ENCODE measurements around the gene PPM1M.

DNA sequence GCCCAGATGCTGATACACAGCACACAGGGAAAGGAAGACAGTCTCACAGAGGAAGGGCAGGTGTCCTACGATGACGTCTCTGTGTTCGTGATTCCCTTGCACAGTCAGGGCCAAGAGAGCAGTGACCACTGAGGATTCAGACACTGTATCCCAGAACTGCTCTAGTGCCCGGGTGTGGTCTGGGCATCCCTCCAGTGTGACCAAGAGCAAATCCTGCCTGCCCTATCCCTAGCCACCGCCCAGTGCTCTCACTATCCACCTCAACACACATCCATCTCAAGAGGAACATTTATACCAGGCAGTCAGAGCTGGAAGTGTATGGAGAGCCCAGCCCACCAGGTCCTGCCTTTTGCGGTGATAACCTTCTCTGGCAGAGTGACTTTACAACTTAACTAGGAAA lies 4.1 kb downstream of the PPM1M start:
- TF ChIP-seq, protein P1, sequence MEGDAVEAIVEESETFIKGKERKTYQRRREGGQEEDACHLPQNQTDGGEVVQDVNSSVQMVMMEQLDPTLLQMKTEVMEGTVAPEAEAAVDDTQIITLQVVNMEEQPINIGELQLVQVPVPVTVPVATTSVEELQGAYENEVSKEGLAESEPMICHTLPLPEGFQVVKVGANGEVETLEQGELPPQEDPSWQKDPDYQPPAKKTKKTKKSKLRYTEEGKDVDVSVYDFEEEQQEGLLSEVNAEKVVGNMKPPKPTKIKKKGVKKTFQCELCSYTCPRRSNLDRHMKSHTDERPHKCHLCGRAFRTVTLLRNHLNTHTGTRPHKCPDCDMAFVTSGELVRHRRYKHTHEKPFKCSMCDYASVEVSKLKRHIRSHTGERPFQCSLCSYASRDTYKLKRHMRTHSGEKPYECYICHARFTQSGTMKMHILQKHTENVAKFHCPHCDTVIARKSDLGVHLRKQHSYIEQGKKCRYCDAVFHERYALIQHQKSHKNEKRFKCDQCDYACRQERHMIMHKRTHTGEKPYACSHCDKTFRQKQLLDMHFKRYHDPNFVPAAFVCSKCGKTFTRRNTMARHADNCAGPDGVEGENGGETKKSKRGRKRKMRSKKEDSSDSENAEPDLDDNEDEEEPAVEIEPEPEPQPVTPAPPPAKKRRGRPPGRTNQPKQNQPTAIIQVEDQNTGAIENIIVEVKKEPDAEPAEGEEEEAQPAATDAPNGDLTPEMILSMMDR (conservative IDR thresholded peaks at IDR 0.05; ENCODE audit: low read depth in 2 of 2), result no peak
- no peak for TF ChIP-seq EZH2phosphoT487 (IDR thresholded peaks at IDR 0.05; ENCODE audit: unreplicated experiment)
- TF ChIP-seq ZNF331 (CRISPR knock-in tag; IDR thresholded peaks at IDR 0.05; ENCODE audit: low read depth), result no peak
- TF ChIP-seq POLR2AphosphoS5 (IDR thresholded peaks at IDR 0.05; ENCODE audit: low read depth), result peak; percentile 37
- TF ChIP-seq, protein P2, sequence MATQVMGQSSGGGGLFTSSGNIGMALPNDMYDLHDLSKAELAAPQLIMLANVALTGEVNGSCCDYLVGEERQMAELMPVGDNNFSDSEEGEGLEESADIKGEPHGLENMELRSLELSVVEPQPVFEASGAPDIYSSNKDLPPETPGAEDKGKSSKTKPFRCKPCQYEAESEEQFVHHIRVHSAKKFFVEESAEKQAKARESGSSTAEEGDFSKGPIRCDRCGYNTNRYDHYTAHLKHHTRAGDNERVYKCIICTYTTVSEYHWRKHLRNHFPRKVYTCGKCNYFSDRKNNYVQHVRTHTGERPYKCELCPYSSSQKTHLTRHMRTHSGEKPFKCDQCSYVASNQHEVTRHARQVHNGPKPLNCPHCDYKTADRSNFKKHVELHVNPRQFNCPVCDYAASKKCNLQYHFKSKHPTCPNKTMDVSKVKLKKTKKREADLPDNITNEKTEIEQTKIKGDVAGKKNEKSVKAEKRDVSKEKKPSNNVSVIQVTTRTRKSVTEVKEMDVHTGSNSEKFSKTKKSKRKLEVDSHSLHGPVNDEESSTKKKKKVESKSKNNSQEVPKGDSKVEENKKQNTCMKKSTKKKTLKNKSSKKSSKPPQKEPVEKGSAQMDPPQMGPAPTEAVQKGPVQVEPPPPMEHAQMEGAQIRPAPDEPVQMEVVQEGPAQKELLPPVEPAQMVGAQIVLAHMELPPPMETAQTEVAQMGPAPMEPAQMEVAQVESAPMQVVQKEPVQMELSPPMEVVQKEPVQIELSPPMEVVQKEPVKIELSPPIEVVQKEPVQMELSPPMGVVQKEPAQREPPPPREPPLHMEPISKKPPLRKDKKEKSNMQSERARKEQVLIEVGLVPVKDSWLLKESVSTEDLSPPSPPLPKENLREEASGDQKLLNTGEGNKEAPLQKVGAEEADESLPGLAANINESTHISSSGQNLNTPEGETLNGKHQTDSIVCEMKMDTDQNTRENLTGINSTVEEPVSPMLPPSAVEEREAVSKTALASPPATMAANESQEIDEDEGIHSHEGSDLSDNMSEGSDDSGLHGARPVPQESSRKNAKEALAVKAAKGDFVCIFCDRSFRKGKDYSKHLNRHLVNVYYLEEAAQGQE (IDR thresholded peaks at IDR 0.05; ENCODE audit: unreplicated experiment), result no peak
- TF ChIP-seq EZH2 (IDR thresholded peaks at IDR 0.05; ENCODE audit: low read depth, unreplicated experiment), result no peak
- no peak for TF ChIP-seq CREB1 (CRISPR knock-in tag; IDR thresholded peaks at IDR 0.05; ENCODE audit: low read depth)
- TF ChIP-seq, protein P3, sequence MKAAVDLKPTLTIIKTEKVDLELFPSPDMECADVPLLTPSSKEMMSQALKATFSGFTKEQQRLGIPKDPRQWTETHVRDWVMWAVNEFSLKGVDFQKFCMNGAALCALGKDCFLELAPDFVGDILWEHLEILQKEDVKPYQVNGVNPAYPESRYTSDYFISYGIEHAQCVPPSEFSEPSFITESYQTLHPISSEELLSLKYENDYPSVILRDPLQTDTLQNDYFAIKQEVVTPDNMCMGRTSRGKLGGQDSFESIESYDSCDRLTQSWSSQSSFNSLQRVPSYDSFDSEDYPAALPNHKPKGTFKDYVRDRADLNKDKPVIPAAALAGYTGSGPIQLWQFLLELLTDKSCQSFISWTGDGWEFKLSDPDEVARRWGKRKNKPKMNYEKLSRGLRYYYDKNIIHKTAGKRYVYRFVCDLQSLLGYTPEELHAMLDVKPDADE (IDR thresholded peaks at IDR 0.05), result no peak
- TF ChIP-seq NANOG (IDR thresholded peaks at IDR 0.05; ENCODE audit: borderline replicate concordance), result no peak
- TF ChIP-seq JUNB (IDR thresholded peaks at IDR 0.05; ENCODE audit: unreplicated experiment), result no peak
- TF ChIP-seq STAT1 (IDR thresholded peaks at IDR 0.05; ENCODE audit: unreplicated experiment), result no peak
- TF ChIP-seq ZNF114 (CRISPR knock-in tag; IDR thresholded peaks at IDR 0.05), result no peak
- TF ChIP-seq, protein P4, sequence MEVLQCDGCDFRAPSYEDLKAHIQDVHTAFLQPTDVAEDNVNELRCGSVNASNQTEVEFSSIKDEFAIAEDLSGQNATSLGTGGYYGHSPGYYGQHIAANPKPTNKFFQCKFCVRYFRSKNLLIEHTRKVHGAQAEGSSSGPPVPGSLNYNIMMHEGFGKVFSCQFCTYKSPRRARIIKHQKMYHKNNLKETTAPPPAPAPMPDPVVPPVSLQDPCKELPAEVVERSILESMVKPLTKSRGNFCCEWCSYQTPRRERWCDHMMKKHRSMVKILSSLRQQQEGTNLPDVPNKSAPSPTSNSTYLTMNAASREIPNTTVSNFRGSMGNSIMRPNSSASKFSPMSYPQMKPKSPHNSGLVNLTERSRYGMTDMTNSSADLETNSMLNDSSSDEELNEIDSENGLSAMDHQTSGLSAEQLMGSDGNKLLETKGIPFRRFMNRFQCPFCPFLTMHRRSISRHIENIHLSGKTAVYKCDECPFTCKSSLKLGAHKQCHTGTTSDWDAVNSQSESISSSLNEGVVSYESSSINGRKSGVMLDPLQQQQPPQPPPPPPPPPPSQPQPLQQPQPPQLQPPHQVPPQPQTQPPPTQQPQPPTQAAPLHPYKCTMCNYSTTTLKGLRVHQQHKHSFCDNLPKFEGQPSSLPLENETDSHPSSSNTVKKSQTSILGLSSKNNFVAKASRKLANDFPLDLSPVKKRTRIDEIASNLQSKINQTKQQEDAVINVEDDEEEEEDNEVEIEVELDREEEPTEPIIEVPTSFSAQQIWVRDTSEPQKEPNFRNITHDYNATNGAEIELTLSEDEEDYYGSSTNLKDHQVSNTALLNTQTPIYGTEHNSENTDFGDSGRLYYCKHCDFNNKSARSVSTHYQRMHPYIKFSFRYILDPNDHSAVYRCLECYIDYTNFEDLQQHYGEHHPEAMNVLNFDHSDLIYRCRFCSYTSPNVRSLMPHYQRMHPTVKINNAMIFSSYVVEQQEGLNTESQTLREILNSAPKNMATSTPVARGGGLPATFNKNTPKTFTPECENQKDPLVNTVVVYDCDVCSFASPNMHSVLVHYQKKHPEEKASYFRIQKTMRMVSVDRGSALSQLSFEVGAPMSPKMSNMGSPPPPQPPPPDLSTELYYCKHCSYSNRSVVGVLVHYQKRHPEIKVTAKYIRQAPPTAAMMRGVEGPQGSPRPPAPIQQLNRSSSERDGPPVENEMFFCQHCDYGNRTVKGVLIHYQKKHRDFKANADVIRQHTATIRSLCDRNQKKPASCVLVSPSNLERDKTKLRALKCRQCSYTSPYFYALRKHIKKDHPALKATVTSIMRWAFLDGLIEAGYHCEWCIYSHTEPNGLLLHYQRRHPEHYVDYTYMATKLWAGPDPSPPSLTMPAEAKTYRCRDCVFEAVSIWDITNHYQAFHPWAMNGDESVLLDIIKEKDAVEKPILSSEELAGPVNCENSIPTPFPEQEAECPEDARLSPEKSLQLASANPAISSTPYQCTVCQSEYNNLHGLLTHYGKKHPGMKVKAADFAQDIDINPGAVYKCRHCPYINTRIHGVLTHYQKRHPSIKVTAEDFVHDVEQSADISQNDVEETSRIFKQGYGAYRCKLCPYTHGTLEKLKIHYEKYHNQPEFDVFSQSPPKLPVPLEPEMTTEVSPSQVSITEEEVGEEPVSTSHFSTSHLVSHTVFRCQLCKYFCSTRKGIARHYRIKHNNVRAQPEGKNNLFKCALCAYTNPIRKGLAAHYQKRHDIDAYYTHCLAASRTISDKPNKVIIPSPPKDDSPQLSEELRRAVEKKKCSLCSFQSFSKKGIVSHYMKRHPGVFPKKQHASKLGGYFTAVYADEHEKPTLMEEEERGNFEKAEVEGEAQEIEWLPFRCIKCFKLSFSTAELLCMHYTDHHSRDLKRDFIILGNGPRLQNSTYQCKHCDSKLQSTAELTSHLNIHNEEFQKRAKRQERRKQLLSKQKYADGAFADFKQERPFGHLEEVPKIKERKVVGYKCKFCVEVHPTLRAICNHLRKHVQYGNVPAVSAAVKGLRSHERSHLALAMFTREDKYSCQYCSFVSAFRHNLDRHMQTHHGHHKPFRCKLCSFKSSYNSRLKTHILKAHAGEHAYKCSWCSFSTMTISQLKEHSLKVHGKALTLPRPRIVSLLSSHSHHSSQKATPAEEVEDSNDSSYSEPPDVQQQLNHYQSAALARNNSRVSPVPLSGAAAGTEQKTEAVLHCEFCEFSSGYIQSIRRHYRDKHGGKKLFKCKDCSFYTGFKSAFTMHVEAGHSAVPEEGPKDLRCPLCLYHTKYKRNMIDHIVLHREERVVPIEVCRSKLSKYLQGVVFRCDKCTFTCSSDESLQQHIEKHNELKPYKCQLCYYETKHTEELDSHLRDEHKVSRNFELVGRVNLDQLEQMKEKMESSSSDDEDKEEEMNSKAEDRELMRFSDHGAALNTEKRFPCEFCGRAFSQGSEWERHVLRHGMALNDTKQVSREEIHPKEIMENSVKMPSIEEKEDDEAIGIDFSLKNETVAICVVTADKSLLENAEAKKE (CRISPR knock-in tag; IDR thresholded peaks at IDR 0.05), result no peak

Measured in GM23338 (cell line).